ENCODE measurements around the gene CAMK2A.

The CAMK2A gene

DNA sequence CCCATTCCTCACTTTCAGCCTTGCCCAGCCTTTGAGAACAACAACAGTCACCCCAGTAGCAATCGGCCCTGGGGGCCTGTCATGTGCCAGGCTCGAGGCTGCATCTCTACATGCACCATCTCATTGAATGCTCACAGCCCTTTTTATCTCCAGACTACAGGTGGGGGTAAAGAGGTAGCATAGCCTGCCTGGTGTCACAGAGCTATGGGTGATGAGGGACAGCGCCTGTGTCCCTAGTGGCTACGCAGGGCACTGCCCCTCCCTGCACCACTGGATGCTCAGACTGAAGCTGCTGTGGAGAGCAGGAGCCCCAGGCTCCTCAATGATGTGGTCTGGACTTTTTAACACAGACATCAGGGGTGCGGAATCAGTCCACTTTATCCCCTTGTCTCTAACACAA, 2.8 kb downstream of the CAMK2A start:
- intact Hi-C loops (cut with DNase I), result no loop called here
- DNase-seq, result peak in 2 of 10 donors; percentile 87 to 88

DNA sequence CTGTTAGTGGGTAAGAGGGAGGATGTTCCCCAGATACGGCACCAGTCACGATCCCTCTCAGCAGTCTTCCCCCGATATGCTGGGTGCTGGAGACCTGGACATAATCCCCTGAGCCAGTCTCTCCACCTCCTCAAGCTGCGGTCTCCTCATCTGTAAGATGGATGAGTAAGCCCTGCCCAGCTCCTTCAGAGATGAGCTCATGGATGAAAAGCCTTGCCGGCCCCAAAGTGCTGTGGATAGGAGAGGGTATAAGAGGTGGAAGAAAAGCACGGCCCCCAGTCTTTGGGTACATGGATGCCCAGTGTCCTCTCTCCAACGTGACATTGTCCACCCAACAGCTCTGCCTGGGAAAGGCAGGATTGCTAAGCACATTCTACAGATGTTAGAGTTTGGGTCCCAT, 4.5 kb downstream of the CAMK2A start:
- DNase-seq, result peak in 2 of 10 donors; percentile 67 to 82
- intact Hi-C loops (cut with DNase I), result no loop called here

DNA sequence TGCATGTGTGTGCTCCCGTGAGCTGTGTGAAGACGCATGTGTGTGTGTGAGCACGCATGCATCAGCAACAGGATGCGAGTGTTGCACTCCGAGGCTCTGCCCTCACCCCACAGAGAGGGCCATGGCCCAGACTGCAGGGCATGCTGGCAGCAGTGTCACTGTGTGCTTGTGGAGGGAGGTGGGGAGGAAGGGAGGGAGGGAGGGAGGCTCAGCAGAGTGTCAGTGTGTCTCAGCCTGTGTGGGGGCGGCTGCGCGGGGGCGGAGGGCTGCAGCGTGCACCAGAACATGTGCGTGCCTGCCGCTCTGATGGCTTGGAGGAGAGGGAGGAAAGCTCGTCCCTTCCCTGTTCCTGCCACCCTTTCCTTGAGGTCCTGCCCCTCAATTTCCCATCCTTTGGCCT, 5.3 kb downstream of the CAMK2A start:
- intact Hi-C loops (cut with DNase I), result no loop called here
- peak in 7 of 10 donors; percentile 68 to 96 (median 82) for DNase-seq

DNA sequence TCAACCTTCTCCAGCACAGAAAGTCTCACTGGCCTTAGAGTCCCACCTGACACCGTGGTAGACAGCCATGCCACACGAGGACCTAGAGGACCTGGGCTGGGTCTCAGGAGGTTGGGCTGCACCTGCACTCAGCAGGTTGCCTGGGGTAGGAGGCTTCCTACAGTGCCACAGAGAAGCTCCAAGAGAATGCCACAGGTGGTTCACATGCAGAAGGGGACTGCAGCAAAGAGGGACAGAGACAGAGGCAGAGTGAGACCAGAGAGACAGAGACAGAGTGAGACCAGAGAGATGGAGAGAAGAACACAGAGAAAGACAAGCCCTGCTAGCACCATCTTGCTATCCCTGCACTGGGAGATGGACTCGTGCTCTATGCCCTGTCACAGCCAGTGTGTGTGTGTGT, 5.7 kb downstream of the CAMK2A start:
- intact Hi-C loops (cut with DNase I), result no loop called here
- DNase-seq, result peak in 1 of 10 donors; percentile 27

DNA sequence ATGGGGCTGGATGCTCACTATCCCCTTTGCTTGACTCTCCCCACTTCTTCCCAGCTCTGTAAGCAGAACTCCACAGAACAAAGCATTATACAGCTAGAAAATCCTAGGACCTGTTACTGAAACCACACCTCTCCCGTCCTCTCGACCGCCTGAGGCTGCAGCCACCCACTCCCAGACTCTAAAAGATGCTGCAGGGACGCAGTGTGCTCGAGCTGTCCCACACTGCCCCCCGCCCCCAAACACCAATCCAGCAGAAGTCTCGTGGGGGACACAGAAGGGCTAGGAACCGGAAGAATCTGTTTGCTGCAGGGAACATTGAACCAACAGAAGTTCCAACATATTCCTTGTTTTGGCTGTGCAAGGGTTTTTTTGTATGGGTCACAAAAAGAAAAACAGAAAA, 7.6 kb downstream of the CAMK2A start:
- DNase-seq, result peak in 4 of 10 donors; percentile 57 to 90 (median 88)
- intact Hi-C loops (cut with DNase I), result no loop called here

DNA sequence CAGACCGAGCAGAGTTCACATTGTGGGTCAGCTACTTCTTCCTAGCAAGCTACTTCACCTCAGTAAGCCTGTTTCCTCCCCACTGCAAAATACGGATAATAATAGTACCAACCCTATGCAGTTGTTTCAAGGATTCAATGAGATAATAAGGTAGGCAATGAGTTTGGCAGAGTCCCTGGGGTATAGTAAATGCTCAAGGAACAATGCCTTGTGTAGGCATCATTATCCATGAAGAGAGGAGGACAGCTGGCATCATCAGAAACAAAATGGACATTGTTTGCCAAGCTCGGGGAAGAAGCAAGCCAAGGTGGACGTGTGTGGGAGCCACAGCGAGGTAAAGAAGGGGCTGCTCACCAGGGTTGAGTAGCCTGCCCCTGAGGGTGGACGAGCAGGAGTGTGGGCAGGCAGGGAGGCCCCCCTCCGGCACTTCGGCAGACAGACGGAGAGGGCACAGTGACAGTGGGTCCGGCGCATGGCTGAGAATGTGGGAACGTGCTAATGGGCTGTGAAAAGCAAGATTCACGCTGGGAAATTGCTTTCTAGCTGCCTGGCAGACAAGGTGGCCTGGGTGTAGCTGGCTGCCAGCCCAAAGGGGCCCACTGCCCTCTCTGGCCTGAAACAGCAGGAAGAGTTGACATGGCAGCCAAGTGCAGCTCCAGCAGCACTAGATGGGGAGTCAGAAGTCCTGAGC, 10.1 kb downstream of the CAMK2A start:
- peak in 2 of 10 donors; percentile 66 to 83 for DNase-seq
- intact Hi-C loops (cut with DNase I), result no loop called here

DNA sequence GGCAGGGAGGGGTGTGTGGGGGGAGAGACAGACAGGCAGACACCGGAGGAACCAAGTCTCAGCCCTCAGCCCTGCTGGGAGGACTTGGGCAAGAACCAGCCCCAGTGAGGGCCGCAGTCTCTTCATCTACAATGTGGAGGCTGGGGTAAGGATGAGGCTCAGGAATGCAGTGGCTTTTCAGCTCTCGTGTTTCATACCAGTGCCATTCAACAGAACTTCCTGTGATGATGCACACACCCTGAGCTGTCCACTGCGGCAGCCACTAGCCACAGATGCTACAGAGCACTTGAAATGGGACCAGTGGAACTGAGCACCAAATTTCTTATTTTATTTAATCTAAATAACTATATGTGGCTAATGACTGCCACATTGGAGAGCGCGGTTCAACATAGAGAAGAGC, 10.7 kb downstream of the CAMK2A start:
- intact Hi-C loops (cut with DNase I), result no loop called here
- DNase-seq, result peak in 1 of 10 donors; percentile 78

DNA sequence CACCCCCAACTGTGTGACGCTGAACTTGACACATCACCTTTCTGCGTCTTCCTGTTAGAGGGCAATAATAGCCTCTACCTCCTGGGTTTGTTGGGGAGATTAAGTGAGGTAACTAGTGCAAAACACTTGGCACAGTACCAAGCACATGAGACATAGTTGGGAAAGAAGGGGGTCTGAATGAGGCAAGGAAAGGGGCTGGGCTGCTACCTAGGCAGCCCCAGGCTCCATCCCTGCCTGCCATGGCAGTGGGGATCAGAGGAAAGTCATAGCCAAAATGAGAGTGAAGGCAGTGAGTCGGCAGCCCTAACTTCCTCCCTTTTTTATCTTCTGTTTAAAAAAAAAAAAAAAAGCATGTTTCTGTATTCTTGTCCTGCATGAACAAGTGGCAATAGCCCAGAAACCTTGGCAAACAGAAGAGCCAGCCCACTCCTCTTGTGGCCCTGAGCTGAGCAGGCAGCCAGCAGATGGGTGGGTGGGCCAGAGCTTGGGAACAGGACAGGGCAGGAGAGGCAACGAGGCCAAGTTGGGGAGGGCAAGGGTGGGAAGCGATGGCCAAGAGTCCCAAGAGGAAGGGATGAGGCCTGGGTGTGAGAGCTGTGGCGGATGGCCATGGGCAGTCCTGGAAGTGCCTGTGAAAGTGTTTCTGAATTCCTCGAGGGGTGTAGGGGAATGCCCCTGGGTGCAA, 11.4 kb downstream of the CAMK2A start:
- DNase-seq, result peak in 2 of 10 donors; percentile 74 to 75
- intact Hi-C loops (cut with DNase I), result no loop called here

GRCh38 chr5:150277043-150277442, 12.5 kb downstream of the CAMK2A start:
- peak in 1 of 10 donors; percentile 70 for DNase-seq
- intact Hi-C loops (cut with DNase I), result no loop called here

DNA sequence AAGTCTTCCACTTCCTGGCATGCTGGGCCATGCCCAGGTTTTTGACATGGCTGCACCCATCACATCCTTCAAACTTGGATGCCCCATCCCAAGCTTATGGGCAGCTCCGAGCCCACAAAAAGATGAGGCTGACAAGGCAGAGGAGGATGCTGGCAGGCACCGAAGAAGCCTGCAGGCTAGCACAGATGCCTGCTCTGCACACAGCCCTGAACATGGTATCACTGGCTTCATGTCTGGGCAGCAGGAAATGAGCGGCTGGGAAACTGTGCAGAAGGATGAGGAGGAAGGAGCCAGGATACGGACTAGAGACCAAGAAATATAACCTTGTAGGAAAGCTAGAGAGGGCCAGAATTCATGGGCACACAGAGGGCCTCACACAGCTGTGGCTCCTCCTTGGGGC, 14.8 kb downstream of the CAMK2A start:
- intact Hi-C loops (cut with DNase I), result loop anchor here (5.0 kb wide), 1 partner anchor 162 kb away; no protein-coding TSS in a partner anchor
- peak in 2 of 10 donors; percentile 40 to 84 for DNase-seq

GRCh38 chr5:150272531-150272930, 17.0 kb downstream of the CAMK2A start:
- intact Hi-C loops (cut with DNase I), result loop anchor here (1.0 to 5.0 kb wide), 2 partner anchors 78 to 165 kb away; no protein-coding TSS in a partner anchor
- peak in 4 of 10 donors; percentile 49 to 91 (median 56) for DNase-seq

- intact Hi-C loops (cut with DNase I), result loop anchor here (1.0 to 5.0 kb wide), 2 partner anchors 78 to 165 kb away; no protein-coding TSS in a partner anchor
Measured at GRCh38 chr5:150271923-150272322, 17.6 kb downstream of the CAMK2A start.

DNA sequence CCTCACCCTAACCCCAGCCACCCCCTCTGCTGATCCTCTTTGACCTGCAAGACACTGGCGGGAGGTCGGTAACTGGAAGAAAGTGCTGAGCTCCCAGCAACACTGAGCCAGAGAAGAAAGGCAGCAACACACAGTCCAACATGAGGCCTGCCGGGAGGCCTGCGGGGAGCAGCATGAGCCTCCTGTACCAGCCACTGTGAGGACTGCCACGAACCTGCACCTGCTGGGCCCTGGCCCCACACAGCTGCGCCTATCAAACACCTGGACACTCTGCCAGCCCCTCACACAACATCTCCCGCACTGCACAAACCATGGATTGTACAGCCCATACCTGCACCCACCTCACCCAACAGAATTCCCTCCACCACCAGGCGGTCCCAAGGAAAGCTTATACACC, 18.3 kb downstream of the CAMK2A start:
- intact Hi-C loops (cut with DNase I), result loop anchor here (5.0 kb wide), 1 partner anchor 166 kb away; no protein-coding TSS in a partner anchor
- DNase-seq, result peak in 3 of 10 donors; percentile 54 to 77 (median 76)

More at GRCh38 chr5:150271923-150272322, 17.6 kb downstream of the CAMK2A start:
- peak in 1 of 10 donors; percentile 3 for DNase-seq

- peak in 1 of 10 donors; percentile 67 for DNase-seq
Measured at GRCh38 chr5:150270541-150271295, 18.9 kb downstream of the CAMK2A start.

DNA sequence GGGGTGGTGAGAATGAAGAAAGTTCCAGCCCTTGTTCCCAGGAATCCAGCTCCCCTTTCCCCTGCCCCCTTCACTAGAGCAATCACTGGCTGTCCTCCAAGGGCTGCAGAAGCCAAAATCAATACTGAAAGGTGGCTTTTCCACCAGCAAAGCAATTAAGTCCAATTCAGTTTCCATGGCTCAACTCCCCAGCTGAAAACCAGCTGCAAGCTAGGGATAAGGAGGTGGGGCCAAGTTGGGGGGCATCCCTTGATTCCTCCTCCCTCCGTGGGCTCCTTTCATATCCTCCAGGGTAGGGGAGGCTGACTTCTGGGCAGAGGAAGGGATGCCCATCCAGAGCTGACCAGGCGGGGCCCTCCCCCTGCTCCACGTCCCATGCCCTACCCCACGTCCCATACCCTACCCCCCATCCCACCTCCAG, 22.7 kb downstream of the CAMK2A start:
- intact Hi-C loops (cut with DNase I), result no loop called here
- DNase-seq, result peak in 2 of 10 donors; percentile 41 to 61

More at GRCh38 chr5:150270541-150271295, 18.9 kb downstream of the CAMK2A start:
- intact Hi-C loops (cut with DNase I), result loop anchor here (5.0 kb wide), 1 partner anchor 167 kb away; no protein-coding TSS in a partner anchor

DNA sequence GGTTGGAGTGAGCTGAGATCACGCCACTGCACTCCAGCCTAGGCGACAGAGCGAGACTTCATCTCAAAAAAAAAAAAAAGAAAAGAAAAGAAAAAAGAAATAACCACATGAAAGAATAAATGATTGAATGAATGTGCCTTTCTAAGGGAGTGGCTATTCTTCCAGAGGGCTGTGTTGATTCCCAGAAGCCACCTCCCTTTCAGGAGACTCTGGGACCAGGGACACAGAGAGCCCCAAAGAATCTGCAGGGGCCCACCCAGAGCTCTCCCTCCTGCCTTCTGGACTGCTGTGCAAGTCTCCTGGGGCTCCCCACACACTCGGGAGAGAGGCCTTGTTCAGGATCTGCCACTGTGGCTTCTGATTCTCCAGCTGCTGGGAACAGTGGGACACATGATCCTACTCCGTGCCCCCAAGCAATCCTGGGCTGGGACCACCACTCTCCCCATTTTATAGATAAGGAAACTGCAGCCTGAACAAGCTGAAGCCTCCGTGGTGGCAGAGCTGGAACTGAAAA, 23.6 kb downstream of the CAMK2A start:
- DNase-seq, result peak in 3 of 10 donors; percentile 36 to 69 (median 41)
- intact Hi-C loops (cut with DNase I), result no loop called here

GRCh38 chr5:150264667-150265603, 24.6 kb downstream of the CAMK2A start:
- intact Hi-C loops (cut with DNase I), result no loop called here
- peak in 3 of 10 donors; percentile 68 to 74 (median 74) for DNase-seq

DNA sequence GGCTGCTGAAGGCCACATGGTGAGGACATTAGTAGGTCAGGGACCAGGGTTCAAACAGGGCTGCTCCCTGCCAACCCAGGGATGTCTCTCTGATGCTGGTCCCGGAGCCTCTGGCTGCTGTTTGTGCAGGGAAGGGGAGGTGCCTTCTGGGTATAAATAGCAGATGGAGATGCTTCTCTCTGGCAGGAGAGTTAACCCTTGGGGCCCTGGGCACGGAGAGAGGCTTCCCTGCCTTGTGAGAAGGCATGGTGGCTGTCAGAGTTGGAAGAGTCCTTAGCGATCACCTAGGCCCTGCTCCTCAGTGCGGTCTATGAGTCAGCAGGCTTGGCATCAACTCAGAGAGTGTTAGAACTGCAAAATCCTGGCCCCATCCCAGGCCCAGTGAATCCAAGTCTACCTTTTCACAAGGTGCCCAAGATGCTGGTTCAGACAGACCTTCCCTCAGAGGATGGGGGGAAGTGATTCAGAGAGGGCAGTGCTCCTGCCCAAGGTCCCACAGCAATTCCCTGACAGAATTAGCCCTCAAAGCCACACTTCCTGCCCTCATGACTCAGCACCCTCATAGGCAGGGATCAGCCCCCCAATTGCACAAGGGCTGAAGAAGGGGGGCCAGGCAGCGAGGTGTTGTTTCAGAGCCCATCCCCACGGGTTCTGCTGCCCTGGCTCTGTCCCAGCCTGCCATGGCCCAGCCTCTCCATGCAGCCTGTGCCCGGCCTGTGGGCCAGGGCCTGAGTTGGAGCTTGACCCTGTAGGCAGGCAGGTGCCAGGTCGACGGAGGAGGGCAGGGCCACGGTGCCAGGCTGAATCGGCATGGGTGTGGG, 25.6 kb downstream of the CAMK2A start:
- intact Hi-C loops (cut with DNase I), result no loop called here
- DNase-seq, result peak in 7 of 10 donors; percentile 46 to 90 (median 53)

All from posterior cingulate gyrus (tissue), 11 donors.